Prostate gland (tissue), 2 donors: ENCODE results near the gene MRPS10.

Source experiments
- POLR2A ChIP-seq: fragments of 450-650 bp; IDR thresholded peaks from one replicate; pipeline ENCODE4 v1.6.1; 2016; ENCODE audit warnings: antibody characterized with exemption, mild to moderate bottlenecking
- TF ChIP-seq, protein P1 (sequence below), 4 experiments: fragments of 200-600 bp in 2 of 4; fragments of 450-650 bp in 2 of 4; sonication (generic) in 2 of 4; IDR thresholded peaks; 1 replicate in 3 of 4; 2 replicates in 1 of 4; pipeline ENCODE4 v1.5.1; 2016 to 2019; ENCODE audit warnings: antibody characterized with exemption in 4 of 4, mild to moderate bottlenecking in 2 of 4, moderate library complexity in 2 of 4

DNA sequence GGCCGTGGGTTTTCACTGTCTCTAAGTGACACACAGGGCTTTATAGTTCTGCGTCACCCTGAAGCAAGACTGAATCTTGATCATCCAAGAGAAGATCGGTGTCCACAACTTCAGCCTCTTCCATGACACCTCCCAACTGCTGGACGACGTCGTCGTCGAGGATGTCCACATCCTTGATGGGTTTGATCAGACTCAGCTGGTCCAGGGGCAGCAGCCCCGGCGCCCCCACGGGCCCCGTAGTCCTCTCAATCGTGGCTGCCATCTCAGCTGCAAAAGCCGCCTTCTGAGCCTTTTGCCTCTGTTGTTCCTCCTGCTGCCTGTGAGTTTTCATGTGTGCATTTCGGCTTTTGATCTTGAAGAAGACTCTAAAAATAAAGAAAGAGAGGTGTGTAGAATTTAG is 10.6 kb upstream of the MRPS10 start:
- TF ChIP-seq, protein P1, sequence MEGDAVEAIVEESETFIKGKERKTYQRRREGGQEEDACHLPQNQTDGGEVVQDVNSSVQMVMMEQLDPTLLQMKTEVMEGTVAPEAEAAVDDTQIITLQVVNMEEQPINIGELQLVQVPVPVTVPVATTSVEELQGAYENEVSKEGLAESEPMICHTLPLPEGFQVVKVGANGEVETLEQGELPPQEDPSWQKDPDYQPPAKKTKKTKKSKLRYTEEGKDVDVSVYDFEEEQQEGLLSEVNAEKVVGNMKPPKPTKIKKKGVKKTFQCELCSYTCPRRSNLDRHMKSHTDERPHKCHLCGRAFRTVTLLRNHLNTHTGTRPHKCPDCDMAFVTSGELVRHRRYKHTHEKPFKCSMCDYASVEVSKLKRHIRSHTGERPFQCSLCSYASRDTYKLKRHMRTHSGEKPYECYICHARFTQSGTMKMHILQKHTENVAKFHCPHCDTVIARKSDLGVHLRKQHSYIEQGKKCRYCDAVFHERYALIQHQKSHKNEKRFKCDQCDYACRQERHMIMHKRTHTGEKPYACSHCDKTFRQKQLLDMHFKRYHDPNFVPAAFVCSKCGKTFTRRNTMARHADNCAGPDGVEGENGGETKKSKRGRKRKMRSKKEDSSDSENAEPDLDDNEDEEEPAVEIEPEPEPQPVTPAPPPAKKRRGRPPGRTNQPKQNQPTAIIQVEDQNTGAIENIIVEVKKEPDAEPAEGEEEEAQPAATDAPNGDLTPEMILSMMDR (IDR thresholded peaks at IDR 0.05), result no peak
- TF ChIP-seq POLR2A, result no peak
